G401.6 (cell line): ENCODE results near the gene LNPEP.

Experiments
- FAIRE-seq: peaks from 2 replicates; lab custom pipeline; 2012; peaks lifted over from hg19 to GRCh38; lab: Jason Lieb, UNC

The LNPEP gene

GRCh38 chr5:96935559-96936430 lies at the start of gene LNPEP:
Gene LNPEP (plus strand): TSS chr5:96936080. CDS start chr5:96936156, 76 bp downstream.
- peak; percentile 95 for FAIRE-seq

GRCh38 chr5:96893342-96893741 lies 42.5 kb upstream of the LNPEP start:
- FAIRE-seq = no peak

GRCh38 chr5:96896276-96896675 lies 39.6 kb upstream of the LNPEP start:
- no peak for FAIRE-seq

- FAIRE-seq = no peak
Observed at GRCh38 chr5:96896806-96897205, 39.1 kb upstream of the LNPEP start.

- no peak for FAIRE-seq
Observed at GRCh38 chr5:96901384-96901783, 34.5 kb upstream of the LNPEP start.

GRCh38 chr5:96901841-96902240 lies 34.0 kb upstream of the LNPEP start:
- no peak for FAIRE-seq

- no peak for FAIRE-seq
Observed at GRCh38 chr5:96902876-96903275, 33.0 kb upstream of the LNPEP start.

- no peak for FAIRE-seq
Observed at GRCh38 chr5:96903300-96903699, 32.6 kb upstream of the LNPEP start.

- FAIRE-seq = no peak
Observed at GRCh38 chr5:96904054-96904931, 31.6 kb upstream of the LNPEP start.

- no peak for FAIRE-seq
Observed at GRCh38 chr5:96905864-96906263, 30.0 kb upstream of the LNPEP start.

GRCh38 chr5:96909003-96909402 lies 26.9 kb upstream of the LNPEP start:
- FAIRE-seq = no peak

- FAIRE-seq = no peak
Observed at GRCh38 chr5:96909435-96909834, 26.4 kb upstream of the LNPEP start.

- no peak for FAIRE-seq
Observed at GRCh38 chr5:96911139-96911538, 24.7 kb upstream of the LNPEP start.

GRCh38 chr5:96913233-96913632 lies 22.6 kb upstream of the LNPEP start:
- FAIRE-seq = no peak

GRCh38 chr5:96919754-96920197 lies 16.1 kb upstream of the LNPEP start:
- FAIRE-seq = no peak

GRCh38 chr5:96920744-96921355 lies 15.0 kb upstream of the LNPEP start:
- FAIRE-seq = no peak

- FAIRE-seq = no peak
Observed at GRCh38 chr5:96922499-96923244, 13.2 kb upstream of the LNPEP start.

GRCh38 chr5:96924016-96924443 lies 11.8 kb upstream of the LNPEP start:
- FAIRE-seq = no peak

- FAIRE-seq = no peak
Observed at GRCh38 chr5:96926276-96926675, 9.6 kb upstream of the LNPEP start.

- FAIRE-seq = no peak
Observed at GRCh38 chr5:96927008-96927407, 8.9 kb upstream of the LNPEP start.

- FAIRE-seq = no peak
Observed at GRCh38 chr5:96928931-96929708, 6.8 kb upstream of the LNPEP start.
